PC-3 (cell line): ENCODE results near the gene PRXL2B.

ENCODE experiments used
- CTCF ChIP-seq: fragments of 300-600 bp; sonication (generic); conservative IDR thresholded peaks from 2 replicates; pipeline ENCODE4 v1.5.1; 2017; ENCODE audit warnings: antibody characterized with exemption, low read depth, mild to moderate bottlenecking, low read length
- EZH2 ChIP-seq: fragments of 300-600 bp; sonication (generic); IDR thresholded peaks from one replicate; pipeline ENCODE4 v1.6.1; 2017; ENCODE audit warnings: antibody characterized with exemption, mild to moderate bottlenecking, low read length; ENCODE audit not compliant: unreplicated experiment
- EZH2phosphoT487 ChIP-seq: fragments of 300-600 bp; sonication (generic); IDR thresholded peaks from 2 replicates; pipeline ENCODE4 v1.6.1; 2018; ENCODE audit warnings: mild to moderate bottlenecking, antibody characterized with exemption, low read length, borderline replicate concordance

GRCh38 chr1:2603521-2604155, 17.1 kb downstream of the PRXL2B start:
- TF ChIP-seq CTCF (no peak), EZH2phosphoT487 (no peak), EZH2 (no peak)
